Upper lobe of left lung (tissue), 6 donors: ENCODE results near the gene ACTRT3. TPM values are rescaled to one million over a fixed set of nuclear protein-coding genes. Genes with fewer than 3 reads are reported as not detected.

Experiments used
- ATAC-seq, 2 donors: fragments of 200-7000 bp; cut with Tn5 transposase; one replicate each; pipeline ENCODE4 v1.9.1; 2022; ENCODE audit warnings: mild to moderate bottlenecking in 2 of 2, moderate library complexity in 2 of 2; ENCODE audit not compliant: low FRiP score in 2 of 2
- DNase-seq, 2 donors: peaks; one replicate each; pipeline ENCODE4 v3.0.0-alpha.2; 2019 to 2020
- H3K27ac ChIP-seq, 4 donors: fragments of 200-600 bp; sonication (generic); one replicate each; pipeline ENCODE4 v1.5.1; 2016 to 2019
- H3K27me3 ChIP-seq, 4 donors: fragments of 200-600 bp; sonication (generic); one replicate each; pipeline ENCODE4 v1.5.1; 2017 to 2019
- H3K36me3 ChIP-seq, 4 donors: fragments of 200-600 bp; sonication (generic); one replicate each; pipeline ENCODE4 v1.5.1; 2016 to 2019
- H3K4me1 ChIP-seq, 4 donors: fragments of 200-600 bp; sonication (generic); one replicate each; pipeline ENCODE4 v1.5.1; 2018 to 2019
- H3K4me3 ChIP-seq, 4 donors: fragments of 200-600 bp; sonication (generic); one replicate each; pipeline ENCODE4 v1.5.1; 2017 to 2019; ENCODE audit warnings: mild to moderate bottlenecking in 2 of 4, moderate library complexity in 1 of 4
- H3K9me3 ChIP-seq, 4 donors: fragments of 200-600 bp; sonication (generic); one replicate each; pipeline ENCODE4 v1.5.1; 2018 to 2019
- CTCF ChIP-seq, 6 experiments: fragments of 450-650 bp in 4 of 6; fragments of 200-600 bp in 2 of 6; sonication (generic) in 2 of 6; IDR thresholded peaks; one replicate each; pipeline ENCODE4 v1.5.1; 2016 to 2019; ENCODE audit warnings: antibody characterized with exemption in 6 of 6
- EP300 ChIP-seq, 4 donors: sonication (generic); formaldehyde crosslinking; IDR thresholded peaks; one replicate each; pipeline ENCODE4 v1.5.1; 2017; ENCODE audit warnings: antibody characterized with exemption in 4 of 4, control low read depth in 2 of 4
- POLR2A ChIP-seq, 4 donors: fragments of 450-650 bp; IDR thresholded peaks; one replicate each; pipeline ENCODE4 v1.5.1; 2016 to 2017; ENCODE audit warnings: antibody characterized with exemption in 4 of 4, mild to moderate bottlenecking in 2 of 4
- POLR2AphosphoS5 ChIP-seq, 2 donors: sonication (generic); formaldehyde crosslinking; IDR thresholded peaks; one replicate each; pipeline ENCODE4 v1.5.1; 2017; ENCODE audit warnings: antibody characterized with exemption in 2 of 2
- WGBS, 2 donors: methylation state at CpG; one replicate each; pipeline ENCODE4 v1.1.5; 2017 to 2018; 5-methylcytosine and 5-hydroxymethylcytosine counted together
- total RNA-seq, 6 donors: library from RNA; depleted of rRNA in 4 of 6; stranded (reverse); fragments of >200 nt in 4 of 6; gene quantifications; one replicate each; pipeline versions ENCODE4 v1.1.0 to v1.2.1, GENCODE V29; 2016 to 2021
- donor health status: DM: no; HTN: no; CAD: no; lungs with moderate emphysema.
- donor health status: DM: no; HTN: yes; CAD: no; lungs with severe emphysema.

The ACTRT3 gene
- total RNA-seq, 6 donors from 2014 or later = 0.55 to 6.3 (median 1.7) TPM

DNA sequence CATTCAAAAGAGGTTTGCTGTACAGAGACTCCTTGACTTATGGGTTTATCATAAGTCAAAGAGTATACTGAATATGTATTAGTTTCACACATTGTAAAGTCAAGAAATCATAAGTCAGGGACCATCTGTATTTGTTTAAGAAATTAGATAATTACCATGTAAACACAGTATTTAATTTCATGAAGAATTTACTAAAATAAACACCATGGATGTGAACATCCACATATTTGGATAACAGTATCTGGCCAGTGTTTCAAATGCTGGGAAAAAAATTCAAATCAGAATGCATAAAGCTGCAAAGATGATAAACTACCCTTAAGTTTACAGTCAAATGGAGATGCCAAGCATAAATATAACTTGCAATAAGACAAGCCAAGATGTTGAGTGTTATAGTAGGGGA, 20.9 kb upstream of the ACTRT3 start:
- Histone ChIP-seq H3K27ac (no peak overlapping the region), H3K4me1 (no peaks in the 10 kb centered on the region), H3K36me3 (peaks cover 10 to 61% (median 19%) of the 10 kb centered on the region in 4 donors), H3K27me3 (no peaks in the 10 kb centered on the region), H3K9me3 (no peaks in the 10 kb centered on the region), H3K4me3 (no peak overlapping the region)
- TF ChIP-seq EP300 (IDR thresholded peaks at IDR 0.05) = no peak
- TF ChIP-seq POLR2AphosphoS5 (IDR thresholded peaks at IDR 0.05) = no peak
- no peak for TF ChIP-seq POLR2A (IDR thresholded peaks at IDR 0.05)
- TF ChIP-seq CTCF (IDR thresholded peaks at IDR 0.05) = no peak
- DNase-seq (no peak), ATAC-seq (no peak)

- TF ChIP-seq POLR2A (IDR thresholded peaks at IDR 0.05) = no peak
- no peak for TF ChIP-seq CTCF (IDR thresholded peaks at IDR 0.05)
- TF ChIP-seq EP300 (IDR thresholded peaks at IDR 0.05) = no peak
- no peak for TF ChIP-seq POLR2AphosphoS5 (IDR thresholded peaks at IDR 0.05)
- DNase-seq = no peak
- Histone ChIP-seq H3K4me3 (no peak overlapping the region), H3K36me3 (peaks cover 22 to 81% (median 35%) of the 10 kb centered on the region in 4 donors), H3K27me3 (no peaks in the 10 kb centered on the region), H3K9me3 (no peaks in the 10 kb centered on the region), H3K27ac (no peak overlapping the region), H3K4me1 (no peaks in the 10 kb centered on the region)
- WGBS, 2 donors = 76 to 81% methylated on average over 1 of the region's 1 CpG
- no peak for ATAC-seq
Observed at GRCh38 chr3:169787791-169788190, 18.4 kb upstream of the ACTRT3 start.

- Histone ChIP-seq H3K27ac (no peak overlapping the region), H3K9me3 (no peaks in the 10 kb centered on the region), H3K4me3 (no peak overlapping the region), H3K4me1 (no peaks in the 10 kb centered on the region), H3K27me3 (no peaks in the 10 kb centered on the region), H3K36me3 (peaks cover 28 to 84% (median 41%) of the 10 kb centered on the region in 4 donors)
- DNase-seq (no peak), ATAC-seq (no peak)
- TF ChIP-seq EP300 (IDR thresholded peaks at IDR 0.05) (no peak), POLR2AphosphoS5 (IDR thresholded peaks at IDR 0.05) (no peak), POLR2A (IDR thresholded peaks at IDR 0.05) (no peak)
- WGBS, 2 donors = 97% methylated on average over 4 of the region's 4 CpGs
Observed at GRCh38 chr3:169787120-169787519, 17.8 kb upstream of the ACTRT3 start.

GRCh38 chr3:169781209-169781855, 12.0 kb upstream of the ACTRT3 start:
- no peak for TF ChIP-seq CTCF (IDR thresholded peaks at IDR 0.05)
- TF ChIP-seq EP300 (IDR thresholded peaks at IDR 0.05) = no peak
- TF ChIP-seq POLR2AphosphoS5 (IDR thresholded peaks at IDR 0.05) = no peak
- no peak for TF ChIP-seq POLR2A (IDR thresholded peaks at IDR 0.05)
- Histone ChIP-seq H3K4me1 (peaks cover 0 to 6% (median under 1%) of the 10 kb centered on the region in 4 donors), H3K27me3 (no peaks in the 10 kb centered on the region), H3K27ac (no peak overlapping the region), H3K36me3 (peaks cover 42 to 94% (median 70%) of the 10 kb centered on the region in 4 donors), H3K9me3 (no peaks in the 10 kb centered on the region), H3K4me3 (no peak overlapping the region)
- WGBS, 2 donors = 86 to 94% methylated on average over 4 of the region's 4 CpGs
- DNase-seq (no peak), ATAC-seq (no peak)

DNA sequence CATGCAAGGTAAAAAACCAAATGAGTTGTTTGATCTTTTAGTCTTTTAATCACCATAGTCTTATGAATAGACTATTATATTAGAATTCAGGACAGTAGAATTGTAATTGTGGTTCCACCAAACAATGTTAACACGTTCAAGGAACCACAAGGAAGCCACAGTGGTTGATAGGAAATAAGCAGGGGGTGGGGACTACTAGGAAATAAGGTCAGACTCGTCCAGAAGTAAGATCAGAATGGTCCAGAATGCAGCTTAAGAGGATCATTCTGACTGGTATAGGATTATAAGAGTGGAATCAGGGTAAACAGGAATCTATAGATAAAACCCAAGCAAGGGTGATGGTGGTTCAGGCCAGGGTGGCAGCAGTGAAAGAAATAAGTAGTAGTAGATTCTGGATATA, 11.4 kb upstream of the ACTRT3 start:
- TF ChIP-seq CTCF (IDR thresholded peaks at IDR 0.05) = no peak
- TF ChIP-seq EP300 (IDR thresholded peaks at IDR 0.05) = no peak
- TF ChIP-seq POLR2A (IDR thresholded peaks at IDR 0.05) = no peak
- TF ChIP-seq POLR2AphosphoS5 (IDR thresholded peaks at IDR 0.05) = no peak
- ATAC-seq = no peak
- Histone ChIP-seq H3K27ac (no peak overlapping the region), H3K4me1 (peaks cover 0 to 12% (median 5%) of the 10 kb centered on the region in 4 donors), H3K36me3 (peaks cover 38 to 94% (median 65%) of the 10 kb centered on the region in 4 donors), H3K9me3 (no peaks in the 10 kb centered on the region), H3K27me3 (no peaks in the 10 kb centered on the region), H3K4me3 (no peak overlapping the region)
- no peak for DNase-seq
- WGBS, 2 donors = 42 to 48% methylated on average over 2 of the region's 2 CpGs
